ENCODE data around the gene IGSF9. TPM values are rescaled to one million over a fixed set of nuclear protein-coding genes. Genes with fewer than 3 reads are reported as not detected.

Gene IGSF9
- total and polyA plus RNA-seq, 10 of the 15 experiments (the other 5 are each of a cell fraction or from before 2014, with no cell fraction given) = 0.04 to 0.07 TPM; not detected in 8

DNA sequence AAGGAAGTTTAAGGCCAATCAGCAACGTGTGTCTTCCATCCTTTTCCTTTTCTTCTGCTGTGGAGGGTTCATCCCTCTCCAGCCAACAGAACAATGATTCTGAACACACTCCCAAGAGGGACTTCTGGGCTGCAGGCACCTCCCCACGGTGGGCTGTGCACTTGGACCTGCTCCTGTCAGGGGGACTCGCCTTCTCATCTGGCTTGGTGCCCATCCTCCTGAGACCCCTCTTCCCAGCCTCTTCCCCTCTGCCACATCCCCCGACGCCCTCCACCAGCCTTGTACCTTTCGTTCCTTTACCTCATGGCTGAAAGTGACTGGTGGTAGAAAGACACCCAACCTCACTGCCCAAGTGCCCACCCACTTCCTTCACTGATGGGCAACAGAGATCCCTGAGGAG is 34.7 kb upstream of the IGSF9 start:
- 4% methylated on average over 6 of the region's 6 CpGs for WGBS (ENCODE audit: insufficient coverage, insufficient replicate concordance, low lambda C conversion rate, missing lambda C conversion rate)
- FAIRE-seq (no peak), DNase-seq (ENCODE audit: low read depth, low spot score) (no peak), ATAC-seq (no peak)
- intact Hi-C loops (cut with micrococcal nuclease; ENCODE audit: unreplicated experiment) = no loop called here
- ChIA-PET CTCF (no interaction called here), RAD21 (ENCODE audit: unreplicated experiment) (no interaction called here), POLR2A (no interaction called here), SMC1A (ENCODE audit: uncharacterized antibody, unreplicated experiment) (no interaction called here)
- H3K27ac ChIP-seq (ENCODE audit: control insufficient read depth, insufficient read depth) = no peak overlapping the region
- H3K4me3 ChIP-seq = no peak overlapping the region
- no TSS peak for BruUV-seq (replicated peaks)
- no peak overlapping the region for H2AFZ ChIP-seq (ENCODE audit: control insufficient read depth, low read depth, low read length)
- in situ Hi-C loops (cut with MboI) = no loop called here
- no peaks in the 10 kb centered on the region for H3K36me3 ChIP-seq (ENCODE audit: control insufficient read depth in 2 of 2, insufficient read depth in 2 of 2, low read length in 1 of 2)
- H3K4me2 ChIP-seq (ENCODE audit: control insufficient read depth, insufficient read depth) = no peak overlapping the region
- H4K20me1 ChIP-seq (ENCODE audit: control insufficient read depth, insufficient read depth) = no peaks in the 10 kb centered on the region
- no peak overlapping the region for H3K9ac ChIP-seq (ENCODE audit: control insufficient read depth, insufficient read depth, low read length)
- no peaks in the 10 kb centered on the region for H3K9me3 ChIP-seq (replicated peaks; ENCODE audit: control insufficient read depth, insufficient read depth, low read length)
- H3K79me2 ChIP-seq (ENCODE audit: control insufficient read depth, insufficient read depth, low read length) = no peaks in the 10 kb centered on the region
- TF ChIP-seq NBN (IDR thresholded peaks at IDR 0.05) (no peak), RB1 (IDR thresholded peaks at IDR 0.05; ENCODE audit: borderline replicate concordance) (no peak), ZNF24 (IDR thresholded peaks at IDR 0.05) (no peak), MEF2A (IDR thresholded peaks at IDR 0.05; ENCODE audit: insufficient read depth, low read depth, low read length) (no peak), RUNX3 (IDR thresholded peaks at IDR 0.05; ENCODE audit: low read length) (no peak), KLF5 (IDR thresholded peaks at IDR 0.05; ENCODE audit: partially characterized antibody) (no peak), CHD1 (IDR thresholded peaks at IDR 0.05; ENCODE audit: low read depth, low read length) (no peak), HCFC1 (IDR thresholded peaks at IDR 0.05; ENCODE audit: low read length) (no peak), EP300 (IDR thresholded peaks at IDR 0.05; ENCODE audit: borderline replicate concordance in 1 of 2, control insufficient read depth in 1 of 2, low read depth in 2 of 2, low read length in 2 of 2) (no peak)
- TF ChIP-seq, protein P1, sequence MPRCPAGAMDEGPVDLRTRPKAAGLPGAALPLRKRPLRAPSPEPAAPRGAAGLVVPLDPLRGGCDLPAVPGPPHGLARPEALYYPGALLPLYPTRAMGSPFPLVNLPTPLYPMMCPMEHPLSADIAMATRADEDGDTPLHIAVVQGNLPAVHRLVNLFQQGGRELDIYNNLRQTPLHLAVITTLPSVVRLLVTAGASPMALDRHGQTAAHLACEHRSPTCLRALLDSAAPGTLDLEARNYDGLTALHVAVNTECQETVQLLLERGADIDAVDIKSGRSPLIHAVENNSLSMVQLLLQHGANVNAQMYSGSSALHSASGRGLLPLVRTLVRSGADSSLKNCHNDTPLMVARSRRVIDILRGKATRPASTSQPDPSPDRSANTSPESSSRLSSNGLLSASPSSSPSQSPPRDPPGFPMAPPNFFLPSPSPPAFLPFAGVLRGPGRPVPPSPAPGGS (IDR thresholded peaks at IDR 0.05; ENCODE audit: borderline replicate concordance, insufficient read depth, low read depth, low read length, poor library complexity, severe bottlenecking) = no peak
- TF ChIP-seq, protein P2, sequence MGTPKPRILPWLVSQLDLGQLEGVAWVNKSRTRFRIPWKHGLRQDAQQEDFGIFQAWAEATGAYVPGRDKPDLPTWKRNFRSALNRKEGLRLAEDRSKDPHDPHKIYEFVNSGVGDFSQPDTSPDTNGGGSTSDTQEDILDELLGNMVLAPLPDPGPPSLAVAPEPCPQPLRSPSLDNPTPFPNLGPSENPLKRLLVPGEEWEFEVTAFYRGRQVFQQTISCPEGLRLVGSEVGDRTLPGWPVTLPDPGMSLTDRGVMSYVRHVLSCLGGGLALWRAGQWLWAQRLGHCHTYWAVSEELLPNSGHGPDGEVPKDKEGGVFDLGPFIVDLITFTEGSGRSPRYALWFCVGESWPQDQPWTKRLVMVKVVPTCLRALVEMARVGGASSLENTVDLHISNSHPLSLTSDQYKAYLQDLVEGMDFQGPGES (IDR thresholded peaks at IDR 0.05) = no peak
- TF ChIP-seq, protein P3, sequence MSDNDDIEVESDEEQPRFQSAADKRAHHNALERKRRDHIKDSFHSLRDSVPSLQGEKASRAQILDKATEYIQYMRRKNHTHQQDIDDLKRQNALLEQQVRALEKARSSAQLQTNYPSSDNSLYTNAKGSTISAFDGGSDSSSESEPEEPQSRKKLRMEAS (IDR thresholded peaks at IDR 0.05; ENCODE audit: low read depth, low read length) = no peak
- H3K4me1 ChIP-seq (ENCODE audit: control insufficient read depth, insufficient read depth, low read length) = no peaks in the 10 kb centered on the region
- H3K27me3 ChIP-seq (replicated peaks in 1 of 2; ENCODE audit: control insufficient read depth in 2 of 2, insufficient read depth in 2 of 2, low read length in 1 of 2) = peaks cover 0 to 2% of the 10 kb centered on the region in 2 experiments; a peak in 1 of 4 replicates
